Body of pancreas (tissue), 4 donors: ENCODE data around the gene CXADR.

ENCODE experiments used
- CTCF ChIP-seq, 7 experiments: fragments of 450-650 bp in 4 of 7; fragments of 200-600 bp in 3 of 7; sonication (generic) in 3 of 7; IDR thresholded peaks; one replicate each; pipeline ENCODE4 v1.5.1; 2016 to 2019; ENCODE audit warnings: antibody characterized with exemption in 7 of 7
- POLR2A ChIP-seq, 3 donors: fragments of 450-650 bp; IDR thresholded peaks; one replicate each; pipeline ENCODE4 v1.6.1; 2016; ENCODE audit warnings: antibody characterized with exemption in 3 of 3, mild to moderate bottlenecking in 2 of 3

- TF ChIP-seq CTCF (IDR thresholded peaks at IDR 0.05) (no peak), POLR2A (IDR thresholded peaks at IDR 0.05) (no peak)
These were observed 16.8 kb downstream of the CXADR start for GRCh38 chr21:17529648-17530047.
